Measurements from ENCODE around the gene RNF31.

DNA sequence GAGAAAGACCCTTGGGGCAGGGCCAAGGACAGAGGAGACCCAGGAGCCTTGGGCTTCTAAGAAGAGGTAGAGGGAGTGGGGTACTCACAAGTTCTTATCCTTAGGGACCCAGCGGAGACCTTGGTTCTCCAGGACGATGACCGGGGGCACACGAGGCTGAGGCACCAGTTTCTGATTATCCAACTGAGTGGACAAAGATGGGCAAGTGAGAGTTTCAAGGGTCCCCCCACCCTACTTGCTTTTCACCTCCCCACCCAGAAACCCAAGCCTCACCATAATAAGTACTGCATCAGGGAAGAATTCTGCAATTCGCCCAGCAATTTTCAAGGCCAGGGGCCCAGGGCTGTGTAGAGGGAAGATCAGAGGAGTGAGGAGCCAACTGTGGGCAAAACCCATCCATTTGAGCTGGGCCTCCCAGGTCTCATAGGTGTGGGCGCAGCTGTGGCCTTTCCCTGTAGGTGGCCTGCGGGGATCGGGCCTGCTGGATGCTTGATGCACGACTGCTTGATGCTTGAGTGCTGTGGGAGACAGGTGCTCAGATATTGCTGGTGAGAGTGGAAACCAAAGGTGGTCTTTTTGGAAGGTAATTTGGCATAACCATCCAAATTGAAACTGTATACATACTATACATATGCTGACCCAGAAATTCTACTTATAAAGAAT lies 7.9 kb upstream of the RNF31 start:
- TF ChIP-seq, protein P1, sequence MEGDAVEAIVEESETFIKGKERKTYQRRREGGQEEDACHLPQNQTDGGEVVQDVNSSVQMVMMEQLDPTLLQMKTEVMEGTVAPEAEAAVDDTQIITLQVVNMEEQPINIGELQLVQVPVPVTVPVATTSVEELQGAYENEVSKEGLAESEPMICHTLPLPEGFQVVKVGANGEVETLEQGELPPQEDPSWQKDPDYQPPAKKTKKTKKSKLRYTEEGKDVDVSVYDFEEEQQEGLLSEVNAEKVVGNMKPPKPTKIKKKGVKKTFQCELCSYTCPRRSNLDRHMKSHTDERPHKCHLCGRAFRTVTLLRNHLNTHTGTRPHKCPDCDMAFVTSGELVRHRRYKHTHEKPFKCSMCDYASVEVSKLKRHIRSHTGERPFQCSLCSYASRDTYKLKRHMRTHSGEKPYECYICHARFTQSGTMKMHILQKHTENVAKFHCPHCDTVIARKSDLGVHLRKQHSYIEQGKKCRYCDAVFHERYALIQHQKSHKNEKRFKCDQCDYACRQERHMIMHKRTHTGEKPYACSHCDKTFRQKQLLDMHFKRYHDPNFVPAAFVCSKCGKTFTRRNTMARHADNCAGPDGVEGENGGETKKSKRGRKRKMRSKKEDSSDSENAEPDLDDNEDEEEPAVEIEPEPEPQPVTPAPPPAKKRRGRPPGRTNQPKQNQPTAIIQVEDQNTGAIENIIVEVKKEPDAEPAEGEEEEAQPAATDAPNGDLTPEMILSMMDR (conservative IDR thresholded peaks at IDR 0.05; ENCODE audit: low read length): peak; percentile 26
- TF ChIP-seq EZH2phosphoT487 (IDR thresholded peaks at IDR 0.05; ENCODE audit: borderline replicate concordance): no peak

Measured in Loucy (cell line).